HG02885 (cell line): ENCODE measurements around the gene CEACAM1.
A peak's percentile ranks its signal among the peaks of the same experiment; 100 is the strongest.
"Not testable (repeated sequence)": the region's sequence is repeated elsewhere in the genome, so short reads cannot be mapped to it uniquely, and the experiment has no call there.

ENCODE experiments used
- ATAC-seq: cut with Tn5 transposase; IDR thresholded peaks from one replicate; pipeline ENCODE4 v1.9.1; 2021; ENCODE audit warnings: mild to moderate bottlenecking; ENCODE audit not compliant: unreplicated experiment, poor library complexity

CEACAM1 gene

DNA sequence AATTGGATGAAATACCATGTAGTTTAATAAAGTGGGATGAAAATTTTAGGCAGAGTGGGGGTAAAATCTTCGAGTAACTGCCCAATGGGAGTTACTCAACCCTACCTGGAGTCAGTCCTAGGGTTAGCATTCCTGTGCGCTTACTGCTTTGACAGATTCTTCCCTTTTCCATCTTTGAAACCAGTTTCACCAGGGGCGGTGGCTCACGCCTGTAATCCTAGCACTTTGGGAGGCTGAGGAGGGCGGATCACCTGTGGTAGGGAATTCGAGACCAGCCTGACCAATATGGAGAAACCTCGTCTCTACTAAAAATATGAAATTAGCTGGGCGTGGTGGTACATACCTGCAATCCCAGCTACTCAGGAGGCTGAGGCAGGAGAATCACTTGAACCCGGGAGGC, 48.5 kb downstream of the CEACAM1 start:
- no peak for ATAC-seq

DNA sequence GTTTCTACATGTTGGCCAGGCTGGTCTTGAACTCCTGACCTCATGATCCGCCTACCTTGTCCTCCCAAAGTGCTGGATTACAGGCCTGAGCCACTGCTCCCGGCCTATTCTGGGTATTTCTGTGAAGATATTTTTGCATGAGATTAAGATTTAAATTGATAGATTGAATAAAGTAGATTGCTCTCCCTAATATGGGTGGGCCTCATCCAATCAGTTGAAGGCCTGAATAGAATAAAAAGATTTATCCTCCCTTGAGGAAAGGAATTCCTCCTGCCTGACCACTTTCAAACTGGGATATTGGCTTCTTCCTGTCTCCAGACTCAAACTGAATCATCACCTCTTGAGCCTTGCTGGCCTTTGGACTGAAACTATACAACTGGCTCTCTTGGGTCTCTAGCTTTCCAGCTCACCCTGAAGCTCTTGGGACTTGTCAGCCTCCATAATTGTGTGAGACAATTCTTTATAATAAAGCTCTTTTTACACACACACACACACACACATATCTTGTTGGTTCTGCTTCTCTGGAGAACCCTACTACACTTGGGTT, 49.4 kb downstream of the CEACAM1 start:
- no peak for ATAC-seq

DNA sequence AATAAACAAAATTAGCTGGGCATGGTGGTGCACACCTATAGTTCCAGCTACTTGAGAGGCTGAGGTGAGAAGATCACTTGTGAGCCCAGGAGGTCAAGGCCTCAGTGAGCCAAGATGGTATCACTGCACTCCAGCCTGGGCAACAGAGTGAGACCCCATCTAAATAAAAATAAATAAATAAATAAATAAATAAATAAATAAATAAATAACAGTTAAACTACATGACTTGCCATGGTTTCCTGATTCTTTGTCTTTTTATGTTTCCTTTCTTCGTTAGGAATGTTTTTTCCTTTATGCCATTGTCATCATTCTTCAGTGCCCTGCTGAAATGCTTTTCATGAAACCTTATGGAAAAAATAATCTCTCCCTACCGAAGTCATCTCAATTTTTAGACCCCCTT, 50.3 kb downstream of the CEACAM1 start:
- ATAC-seq = no peak

DNA sequence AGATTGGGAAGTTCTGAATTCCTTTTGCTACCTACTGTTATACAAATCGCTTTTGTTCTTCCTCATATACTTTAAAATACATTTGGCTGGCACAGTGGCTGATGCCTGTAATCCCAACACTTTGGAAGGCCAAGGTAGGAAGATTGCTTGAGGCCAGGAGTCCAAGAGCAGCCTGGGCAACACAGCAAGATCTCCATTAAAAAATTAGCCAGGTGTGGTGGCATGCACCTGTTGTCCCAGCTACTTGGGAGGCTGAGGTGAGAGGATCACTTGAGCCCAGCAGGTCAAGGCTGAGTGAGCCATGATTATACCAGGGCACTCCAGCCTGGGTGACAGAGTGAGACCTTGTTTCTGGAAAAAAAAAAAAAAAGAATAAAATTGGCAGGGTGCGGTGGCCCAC, 51.2 kb downstream of the CEACAM1 start:
- ATAC-seq = no peak

DNA sequence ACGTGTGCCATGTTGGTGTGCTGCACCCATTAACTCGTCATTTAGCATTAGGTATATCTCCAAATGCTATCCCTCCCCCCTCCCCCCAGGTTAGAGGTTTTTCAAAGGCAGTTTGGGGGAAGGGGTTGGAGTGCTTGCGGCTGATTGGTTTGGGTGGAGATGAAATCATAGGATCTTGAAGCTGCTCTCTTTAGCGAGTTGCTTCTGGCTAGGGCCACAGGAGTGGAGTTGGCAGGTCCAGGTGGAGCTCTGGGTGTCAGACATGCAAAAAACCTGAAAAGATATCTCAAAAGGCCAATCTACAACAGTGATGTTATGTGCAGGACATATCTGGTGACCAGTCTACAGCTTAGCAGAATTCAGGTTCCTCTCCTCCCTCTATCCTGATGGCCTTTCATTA, 52.9 kb downstream of the CEACAM1 start:
- ATAC-seq = no peak

DNA sequence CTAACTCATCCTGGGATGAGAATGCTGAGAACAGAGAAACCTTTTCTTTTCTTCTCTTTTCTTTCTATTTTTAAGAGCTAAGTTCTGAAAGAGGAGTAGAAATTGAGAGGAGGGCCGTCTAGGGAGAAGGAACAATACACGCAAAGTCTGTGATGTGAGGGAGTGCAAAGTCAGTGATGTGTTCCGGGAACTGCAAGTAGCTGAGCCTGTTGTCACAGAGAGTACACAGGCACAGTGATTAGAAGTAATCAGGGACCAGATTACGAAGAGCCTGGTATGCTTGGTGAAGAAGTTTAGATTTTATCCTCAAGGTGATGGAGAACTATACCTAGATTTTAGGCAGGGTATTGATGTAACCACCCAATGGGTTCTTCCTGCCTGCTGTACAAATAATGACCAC, 53.5 kb downstream of the CEACAM1 start:
- no peak for ATAC-seq

DNA sequence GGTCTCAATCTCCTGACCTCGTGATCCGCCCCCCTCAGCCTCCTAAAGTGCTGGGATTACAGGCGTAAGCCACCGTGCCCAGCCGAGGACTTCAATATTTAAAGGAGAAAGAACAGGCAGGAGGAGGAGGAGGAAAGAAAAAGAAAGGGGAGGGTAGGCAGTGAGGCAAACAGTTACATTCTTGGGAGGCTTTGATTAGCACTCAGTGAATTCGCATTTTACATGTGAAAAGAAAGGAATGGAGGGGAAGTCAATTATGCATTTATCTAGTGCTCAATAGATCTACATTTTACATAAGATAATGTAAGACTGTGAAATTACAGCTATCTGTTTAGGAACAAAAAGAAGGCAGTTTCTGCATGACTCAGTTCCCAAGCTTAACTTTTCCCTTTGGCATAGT, 54.6 kb downstream of the CEACAM1 start:
- no peak for ATAC-seq

DNA sequence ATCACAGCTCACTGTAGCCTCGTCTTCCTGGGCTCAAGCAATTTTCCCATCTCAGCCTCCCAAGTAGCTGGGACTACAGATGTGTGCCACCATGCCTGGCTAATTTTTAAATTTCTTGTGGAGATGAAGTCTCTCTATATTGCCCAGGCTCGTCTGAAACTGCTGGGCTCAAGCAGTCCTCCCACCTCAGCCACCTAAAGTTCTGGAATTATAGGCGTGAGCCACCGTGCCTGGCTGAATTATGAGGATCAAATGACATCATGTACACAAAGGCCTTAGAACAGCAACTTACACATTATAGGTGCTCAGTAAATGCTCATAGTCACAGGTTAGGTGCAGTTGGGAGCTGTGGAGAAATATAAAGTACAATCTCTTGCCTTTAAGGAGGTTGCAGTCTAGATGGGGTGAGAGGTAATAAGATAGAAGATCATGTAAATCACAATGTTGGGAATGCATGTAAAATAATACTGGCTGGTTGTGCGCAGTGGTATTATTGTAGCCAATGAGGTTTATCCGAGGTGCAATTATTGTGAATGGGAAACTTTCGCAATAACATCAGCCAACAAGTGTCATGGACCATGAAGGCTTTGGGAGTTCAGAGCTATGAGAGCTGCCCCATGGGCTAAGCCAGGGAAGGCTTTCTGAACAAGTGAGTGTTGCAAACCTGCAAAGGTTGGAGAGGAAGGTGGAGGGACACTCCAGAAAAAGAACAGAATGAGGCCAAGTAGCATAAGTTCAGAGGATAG, 55.7 kb downstream of the CEACAM1 start:
- ATAC-seq = no peak

DNA sequence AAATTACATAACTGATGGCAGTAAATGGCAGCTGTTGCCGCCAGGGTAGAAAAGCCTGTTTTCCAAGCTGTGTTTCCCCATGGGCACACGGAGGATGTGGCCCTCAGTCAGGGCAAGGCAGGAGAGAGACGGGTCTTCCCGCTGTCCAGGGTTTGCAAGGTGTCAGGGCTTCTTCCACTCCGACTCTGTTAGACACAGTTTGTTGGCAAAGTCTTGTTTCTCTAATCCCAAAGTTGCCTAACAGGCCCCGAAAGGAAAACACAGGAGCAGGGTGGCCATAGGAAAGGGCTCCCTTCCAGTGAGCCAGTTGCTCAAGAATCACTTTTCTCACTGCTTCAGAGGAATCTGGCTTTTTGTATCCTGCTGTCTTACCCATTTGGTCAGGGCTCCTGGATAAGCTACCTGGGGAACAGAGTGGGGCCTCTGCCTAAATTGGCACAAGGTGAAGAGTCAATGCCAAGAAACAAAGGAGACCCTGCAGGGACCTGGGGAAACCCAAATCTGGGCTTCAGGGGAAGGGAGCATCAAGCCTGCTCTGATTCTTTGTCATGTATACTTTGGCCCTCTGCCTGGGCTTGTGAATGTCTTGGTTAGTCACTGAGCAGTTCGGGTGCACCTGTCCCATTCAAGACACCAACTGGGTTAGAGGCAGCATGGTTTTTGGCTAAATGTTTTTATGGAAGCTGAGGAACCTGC, 56.6 kb downstream of the CEACAM1 start:
- ATAC-seq = no peak

DNA sequence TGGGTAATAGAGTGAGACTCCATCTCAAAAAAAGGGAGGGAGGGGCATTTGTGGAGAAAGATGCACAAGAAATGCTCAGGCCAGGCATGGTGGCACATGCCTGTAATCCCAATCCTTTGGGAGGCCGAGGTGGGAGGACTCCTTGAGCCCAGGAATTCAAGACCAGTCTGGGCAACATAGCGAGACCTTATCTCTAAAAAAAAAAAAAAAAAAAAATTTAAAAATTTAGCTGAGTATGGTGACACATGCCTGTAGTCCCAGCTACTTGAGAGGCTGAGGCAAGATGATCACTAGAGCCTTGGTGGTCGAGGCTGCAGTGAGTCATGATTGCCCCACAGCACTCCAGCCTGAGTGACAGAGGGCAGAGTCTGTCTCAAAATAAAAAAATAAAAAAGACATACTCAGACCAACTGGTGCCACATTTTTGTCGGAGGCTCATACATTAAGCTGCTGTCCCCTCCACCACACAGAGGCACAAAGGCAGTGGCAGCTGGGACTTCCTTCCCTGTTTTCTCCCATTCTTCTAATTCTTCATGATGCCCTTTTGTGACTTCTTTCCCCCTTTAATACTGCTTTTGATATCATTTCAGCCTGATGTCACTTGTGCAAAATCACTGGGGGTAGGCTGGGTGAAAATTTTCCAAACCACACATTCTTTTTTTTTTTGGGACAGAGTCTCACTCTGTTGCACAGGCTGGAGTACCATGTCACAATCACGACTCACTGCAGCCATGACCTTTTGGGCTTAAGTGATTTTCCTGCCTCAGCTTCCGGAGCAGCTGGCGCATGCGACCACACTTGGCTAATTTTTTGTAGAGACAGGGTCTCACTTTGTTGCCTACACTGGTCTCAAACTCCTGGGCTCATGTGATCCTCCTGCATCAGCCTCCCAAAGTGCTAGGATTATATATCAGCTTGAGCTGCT, 58.7 kb downstream of the CEACAM1 start:
- ATAC-seq = no peak

DNA sequence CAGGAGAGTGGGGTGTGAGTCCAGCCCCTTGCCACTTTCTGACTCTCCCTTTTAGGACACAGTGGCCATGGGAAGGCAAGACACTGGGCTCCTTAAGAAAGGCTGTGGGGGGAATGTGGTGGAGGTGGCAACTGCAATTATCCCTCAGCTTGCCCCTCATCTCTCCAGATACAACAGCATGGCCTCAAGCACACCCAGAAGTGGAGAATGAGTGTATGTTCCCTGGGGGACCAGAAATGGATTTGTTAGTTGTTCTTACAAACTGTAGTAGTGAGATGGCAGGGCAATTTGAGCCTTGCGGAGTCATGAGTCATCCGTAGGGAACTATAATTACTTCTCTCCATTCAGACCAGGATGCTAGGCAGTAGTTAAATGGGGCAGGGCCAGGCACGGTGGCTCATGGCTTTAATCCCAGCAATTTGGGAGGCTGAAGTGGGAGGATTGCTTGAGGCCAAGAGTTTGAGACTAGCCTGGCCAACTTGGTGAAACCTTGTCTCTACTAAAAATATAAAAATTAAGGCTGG, 59.9 kb downstream of the CEACAM1 start:
- ATAC-seq = no peak

DNA sequence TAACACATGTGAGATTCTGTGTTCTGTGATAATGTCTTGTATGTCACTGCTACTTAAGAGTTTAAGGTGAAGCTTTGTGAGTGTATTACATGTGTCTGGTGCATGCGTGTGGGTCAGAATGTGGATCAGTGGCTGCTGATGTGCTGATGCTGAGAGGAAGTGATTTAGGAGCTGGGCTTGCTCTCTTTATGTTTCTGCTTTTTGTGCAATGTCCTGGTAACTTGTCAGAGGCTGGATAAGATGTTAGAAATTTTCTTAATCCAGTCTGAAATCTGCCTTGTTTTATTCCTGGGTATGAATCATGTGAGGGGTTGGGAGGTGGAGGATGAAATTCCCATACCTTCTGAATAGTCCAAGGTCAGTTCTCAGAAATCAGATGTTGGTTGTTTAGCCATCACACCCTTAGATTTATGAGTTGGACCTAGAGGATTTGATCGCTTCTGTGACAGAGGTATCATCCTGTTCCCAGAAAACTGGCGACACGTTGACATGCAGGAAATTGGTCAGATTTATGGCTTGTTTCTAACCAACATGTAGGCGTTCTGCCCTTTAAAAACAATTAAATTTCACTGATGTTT, 61.0 kb downstream of the CEACAM1 start:
- ATAC-seq = no peak

DNA sequence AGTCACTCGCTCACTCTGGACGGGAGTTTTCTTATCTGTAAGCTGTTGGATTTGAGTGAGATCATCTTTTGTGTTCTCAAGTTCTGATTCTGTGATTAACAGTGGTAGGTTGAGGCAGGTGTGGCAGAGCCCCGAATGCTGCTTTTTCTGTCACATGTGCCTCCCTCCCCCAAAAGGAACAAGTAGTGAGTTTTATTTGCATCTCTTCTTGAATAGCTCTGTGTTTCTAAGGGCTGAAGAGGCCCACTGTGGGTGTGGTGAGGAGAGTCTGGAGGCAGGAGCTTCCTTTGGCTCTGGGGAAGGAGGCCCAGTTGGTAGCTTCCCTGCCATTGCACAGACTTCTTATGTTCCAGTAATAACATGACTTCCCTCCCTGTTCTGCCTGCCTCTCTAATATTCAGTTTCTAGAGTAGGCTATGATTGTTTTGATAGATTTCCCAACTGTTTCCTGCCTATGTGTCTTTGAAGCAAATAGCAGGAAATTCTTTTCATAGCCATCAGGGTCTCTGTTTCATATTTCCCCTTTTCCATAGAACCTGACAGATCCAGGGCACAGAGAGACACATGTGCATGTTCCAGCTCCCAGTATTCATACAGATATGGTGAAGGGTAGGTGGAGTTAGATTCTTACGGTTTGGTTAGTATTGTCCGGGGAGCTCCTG, 61.6 kb downstream of the CEACAM1 start:
- ATAC-seq = peak; percentile 23

DNA sequence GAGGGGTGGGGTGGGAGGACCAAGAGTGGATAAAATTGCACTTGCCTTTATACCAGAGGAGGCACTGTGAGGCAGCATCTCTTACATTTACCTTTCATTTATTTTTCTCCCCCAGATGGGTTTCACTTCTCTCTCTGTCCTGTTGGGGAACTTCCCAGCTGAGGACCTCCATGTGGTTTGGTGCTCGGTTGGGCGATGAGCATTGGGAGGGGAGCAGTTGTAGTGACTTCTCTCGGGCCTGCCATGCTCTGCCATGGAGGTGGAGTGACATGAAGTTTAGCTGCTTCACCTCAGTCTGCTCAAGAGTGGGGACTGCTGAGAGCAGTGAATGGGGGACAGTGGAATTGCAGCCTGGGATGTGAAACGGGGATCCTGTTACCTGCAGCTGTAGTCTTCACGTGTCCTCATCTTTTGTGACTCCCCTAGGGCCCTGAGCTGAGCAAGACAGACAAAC, 62.4 kb downstream of the CEACAM1 start:
- ATAC-seq = peak; percentile 75

DNA sequence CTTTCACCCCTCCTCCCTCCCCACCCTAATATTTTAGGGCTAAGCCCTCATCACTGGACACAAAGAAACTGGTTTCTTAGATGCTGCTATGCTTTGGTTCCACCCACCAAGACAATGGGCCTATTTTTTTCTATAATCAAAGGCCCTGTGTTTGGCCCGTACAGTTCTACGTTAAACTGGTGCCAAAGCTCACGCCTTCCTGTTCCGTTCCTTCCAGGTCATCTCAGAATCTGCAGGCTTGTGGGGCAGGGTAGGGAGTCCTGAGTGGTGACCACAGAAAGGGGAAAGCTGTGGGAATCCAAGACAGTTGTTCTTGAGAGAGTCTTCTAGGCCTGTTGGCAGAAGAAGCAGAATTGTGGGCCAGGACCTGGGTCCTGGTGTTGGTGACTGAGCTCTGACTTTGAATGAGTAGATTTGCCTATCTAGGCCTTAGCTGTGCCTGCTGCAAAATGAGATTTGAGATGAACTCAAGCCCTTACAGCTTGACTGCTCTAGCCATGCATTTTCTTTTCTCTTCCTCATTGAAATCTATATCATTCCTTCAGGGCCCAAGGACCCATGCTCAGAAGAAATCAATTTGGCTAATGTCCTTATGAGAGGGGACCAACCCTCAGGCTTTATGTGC, 66.5 kb downstream of the CEACAM1 start:
- no peak for ATAC-seq

DNA sequence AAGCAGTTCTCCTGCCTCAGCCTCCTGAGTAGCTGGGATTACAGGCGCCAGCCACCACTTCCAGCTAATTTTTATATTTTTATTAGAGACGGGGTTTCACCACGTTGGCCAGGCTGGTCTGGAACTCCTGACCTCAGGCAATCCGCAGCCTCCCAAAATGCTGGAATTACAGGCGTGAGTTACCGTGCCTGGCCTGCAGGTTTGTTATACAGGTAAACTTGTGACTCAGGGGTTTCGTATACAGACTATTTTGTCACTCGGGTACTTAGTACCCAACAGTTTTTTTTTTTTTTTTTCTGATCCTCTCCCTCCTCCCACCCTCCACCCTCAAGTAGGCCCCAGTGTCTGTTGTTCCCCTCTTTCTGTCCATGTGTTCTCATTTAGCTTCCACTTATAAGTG, 67.0 kb downstream of the CEACAM1 start:
- ATAC-seq = not testable (repeated sequence)

DNA sequence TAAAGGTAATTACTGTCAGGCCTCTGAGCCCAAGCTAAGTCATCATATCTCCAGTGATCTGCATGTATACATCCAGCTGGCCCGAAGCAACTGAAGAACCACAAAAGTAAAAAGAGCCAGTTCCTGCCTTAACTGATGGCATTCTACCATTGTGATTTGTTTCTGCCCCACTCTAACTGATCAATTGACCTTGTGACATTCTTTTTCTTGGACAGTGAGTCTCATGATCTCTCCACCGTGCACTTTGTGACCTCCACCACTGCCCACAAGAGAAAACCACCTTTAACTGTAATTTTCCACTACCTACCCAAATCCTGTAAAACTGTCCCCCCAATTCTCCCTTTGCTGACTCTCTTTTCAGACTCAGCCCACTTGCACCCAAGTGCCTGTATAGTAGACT, 68.4 kb downstream of the CEACAM1 start:
- ATAC-seq = no peak
